NT2/D1 (cell line): Measurements from ENCODE around the gene OMP.

Source experiments
- DNase-seq: peaks from one replicate; pipeline ENCODE4 v3.0.0-alpha.2; 2011; ENCODE audit warnings: low read depth, low spot score
- H3K27me3 ChIP-seq: 2 replicates; pipeline ENCODE4 v1.6.0; 2011; ENCODE audit warnings: mild to moderate bottlenecking; ENCODE audit not compliant: insufficient read length, insufficient read depth
- H3K36me3 ChIP-seq: 2 replicates; pipeline ENCODE4 v1.6.1; 2011; ENCODE audit warnings: mild to moderate bottlenecking, low read length, mixed read lengths; ENCODE audit not compliant: insufficient read depth, insufficient read length
- H3K4me1 ChIP-seq: 2 replicates; pipeline ENCODE4 v1.5.1; 2011; ENCODE audit not compliant: insufficient read depth, insufficient read length
- H3K4me3 ChIP-seq: 2 replicates; pipeline ENCODE4 v1.5.1; 2011; ENCODE audit warnings: low read depth; ENCODE audit not compliant: insufficient read length
- H3K9ac ChIP-seq: 2 replicates; pipeline ENCODE4 v1.6.0; 2011; ENCODE audit warnings: low read depth; ENCODE audit not compliant: insufficient read length
- H3K9me3 ChIP-seq: 2 replicates; pipeline ENCODE4 v1.5.1; 2011; ENCODE audit warnings: mild to moderate bottlenecking, low read length; ENCODE audit not compliant: insufficient read depth
- SUZ12 ChIP-seq: IDR thresholded peaks from 2 replicates; pipeline ENCODE4 v1.6.1; 2011; ENCODE audit not compliant: insufficient read length, insufficient read depth; ENCODE audit errors: extremely low read depth
- YY1 ChIP-seq: IDR thresholded peaks from 2 replicates; pipeline ENCODE4 v1.6.1; 2011; ENCODE audit not compliant: insufficient read length, insufficient read depth
- ZNF274 ChIP-seq: IDR thresholded peaks from 2 replicates; pipeline ENCODE4 v1.6.1; 2011; ENCODE audit warnings: mild to moderate bottlenecking, low read depth, low read length

The OMP gene, protein sequence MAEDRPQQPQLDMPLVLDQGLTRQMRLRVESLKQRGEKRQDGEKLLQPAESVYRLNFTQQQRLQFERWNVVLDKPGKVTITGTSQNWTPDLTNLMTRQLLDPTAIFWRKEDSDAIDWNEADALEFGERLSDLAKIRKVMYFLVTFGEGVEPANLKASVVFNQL

DNA sequence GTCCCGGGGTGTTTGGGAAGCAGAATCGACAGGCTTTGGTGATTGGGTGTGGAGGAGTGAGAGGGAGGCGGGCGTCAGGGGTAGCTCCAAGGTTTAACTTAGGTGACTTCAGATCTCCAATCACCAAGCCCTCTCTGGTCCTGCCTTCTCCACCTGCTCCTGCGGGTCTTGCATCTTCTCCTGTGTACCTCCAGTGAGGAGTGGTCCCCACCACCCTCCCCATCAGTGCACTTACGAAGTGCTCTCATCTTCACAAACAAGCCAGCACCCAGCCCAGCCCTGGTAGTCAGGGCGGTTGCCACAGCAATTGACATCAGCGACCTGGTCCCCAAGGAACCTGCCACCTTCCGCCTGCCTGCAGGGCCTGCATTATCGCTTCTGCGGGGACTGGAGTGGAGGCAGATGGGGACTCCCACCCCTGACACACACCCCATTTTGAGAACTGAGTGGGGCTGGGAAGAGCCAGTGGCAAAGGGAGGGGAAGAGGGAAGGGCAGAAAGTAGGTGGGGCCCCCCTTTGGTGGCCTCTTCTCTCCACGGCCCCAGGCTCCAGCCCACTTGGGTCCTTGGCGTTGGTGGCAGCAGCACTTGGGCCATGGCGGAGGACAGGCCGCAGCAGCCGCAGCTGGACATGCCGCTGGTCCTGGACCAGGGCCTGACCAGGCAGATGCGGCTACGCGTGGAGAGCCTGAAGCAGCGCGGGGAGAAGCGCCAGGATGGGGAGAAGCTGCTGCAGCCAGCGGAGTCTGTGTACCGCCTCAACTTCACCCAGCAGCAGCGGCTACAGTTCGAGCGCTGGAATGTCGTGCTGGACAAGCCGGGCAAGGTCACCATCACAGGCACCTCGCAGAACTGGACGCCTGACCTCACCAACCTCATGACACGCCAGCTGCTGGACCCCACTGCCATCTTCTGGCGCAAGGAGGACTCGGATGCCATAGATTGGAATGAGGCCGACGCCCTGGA is at the start of gene OMP:
OMP (plus strand) TSS at position 595 of the 965 bp plus-strand sequence; CDS start at position 595, 0 bp downstream.
- H3K9ac ChIP-seq = no peak within 1 kb of the TSS
- H3K27me3 ChIP-seq = no peaks in the 10 kb centered on the region
- no peak for TF ChIP-seq ZNF274
- TF ChIP-seq YY1 = no peak
- no peak for TF ChIP-seq SUZ12
- H3K36me3 ChIP-seq = no peaks in the 10 kb centered on the region
- no peak for DNase-seq
- no peak within 1 kb of the TSS for H3K4me3 ChIP-seq
- H3K9me3 ChIP-seq = no peaks in the 10 kb centered on the region; the same call in 1 of the 2 replicates
- no peaks in the 10 kb centered on the region for H3K4me1 ChIP-seq

DNA sequence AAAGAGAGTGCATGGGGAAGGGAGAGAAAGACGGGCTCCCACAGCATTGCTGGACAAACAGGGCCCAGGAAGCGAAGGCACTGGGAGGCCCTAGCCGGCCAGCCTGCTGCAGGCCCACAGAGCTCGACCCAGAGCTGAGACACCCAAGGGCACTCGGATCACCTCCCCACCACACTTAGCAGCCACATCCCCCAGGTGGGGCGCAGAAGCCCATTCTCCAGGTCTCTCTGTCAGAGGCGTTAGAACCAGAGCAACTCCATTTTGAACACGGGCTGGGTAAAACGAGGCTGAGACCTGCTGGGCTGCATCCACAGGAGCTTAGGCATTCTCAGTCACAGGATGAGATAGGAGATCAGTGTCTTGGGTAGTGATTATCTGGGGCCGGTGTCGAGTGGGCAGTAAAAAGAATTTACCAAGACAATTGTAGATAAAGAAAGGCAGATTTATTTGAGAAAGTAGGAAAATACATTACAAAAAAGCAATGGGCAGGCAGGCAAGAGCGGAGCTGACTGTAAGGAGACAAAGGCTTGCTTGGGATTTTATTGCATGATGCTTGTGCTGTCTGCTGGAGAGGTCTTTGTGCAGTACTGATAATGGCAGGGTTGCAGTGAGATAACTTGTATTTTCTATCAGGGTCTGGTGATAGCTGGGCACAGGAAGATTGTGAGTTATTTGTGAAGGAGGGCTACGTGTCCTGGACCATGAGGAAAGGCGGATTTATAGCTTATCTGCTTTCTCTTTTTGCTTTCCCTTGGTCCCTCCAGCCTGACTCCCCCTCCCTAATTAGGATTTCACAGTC is 49.2 kb upstream of the OMP start:
- Histone ChIP-seq H3K9ac (no peak overlapping the region), H3K27me3 (no peaks in the 10 kb centered on the region), H3K4me3 (no peak overlapping the region), H3K9me3 (peaks cover 10% of the 10 kb centered on the region; the same call in 1 of the 2 replicates), H3K4me1 (no peaks in the 10 kb centered on the region), H3K36me3 (no peaks in the 10 kb centered on the region)
- TF ChIP-seq YY1 (no peak), ZNF274 (no peak), SUZ12 (no peak)
- DNase-seq = no peak

DNA sequence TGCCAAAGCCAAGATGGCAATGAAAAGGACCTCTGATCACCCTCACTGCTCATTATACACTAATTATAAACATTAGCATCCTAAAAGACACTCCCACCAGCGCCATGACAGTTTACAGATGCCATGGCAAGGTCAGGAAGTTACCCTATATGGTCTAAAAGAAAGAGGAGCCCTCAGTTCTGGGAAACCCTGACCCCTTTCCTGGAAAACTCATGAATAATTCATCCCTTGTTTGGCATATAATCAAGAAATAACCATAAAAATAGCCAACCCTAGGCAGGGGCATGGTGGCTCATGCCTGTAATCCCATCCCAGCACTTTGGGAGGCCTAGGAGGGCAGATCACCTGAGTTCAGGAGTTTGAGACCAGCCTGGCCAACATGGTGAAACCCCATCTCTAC is 48.6 kb upstream of the OMP start:
- TF ChIP-seq ZNF274 = no peak
- TF ChIP-seq SUZ12 = no peak
- TF ChIP-seq YY1 = no peak
- Histone ChIP-seq H3K36me3 (no peaks in the 10 kb centered on the region), H3K9ac (no peak overlapping the region)

DNA sequence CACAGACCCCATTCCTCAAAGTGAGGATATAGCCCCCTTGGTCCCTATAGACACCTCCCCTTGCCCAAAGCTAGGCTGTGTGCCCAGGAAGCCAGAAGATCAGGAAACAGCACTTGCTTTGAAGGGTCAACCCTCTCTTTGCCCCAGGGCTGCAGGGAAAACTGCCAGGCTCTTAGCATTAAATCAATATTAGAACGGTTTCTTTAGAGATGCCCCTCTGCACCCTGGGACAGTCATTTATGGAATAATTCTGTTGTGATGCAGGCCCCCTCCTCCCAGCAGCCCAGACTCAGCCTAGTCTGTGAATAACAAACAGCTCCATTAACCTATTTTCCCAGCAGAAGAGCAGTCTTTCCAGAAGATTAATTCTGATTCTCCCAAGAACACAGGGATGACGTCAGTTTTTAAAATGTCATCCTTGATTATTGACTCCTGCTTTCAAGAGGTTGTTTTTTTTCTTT is 47.5 kb upstream of the OMP start:
- no peak overlapping the region for H3K4me3 ChIP-seq
- no peaks in the 10 kb centered on the region for H3K27me3 ChIP-seq
- H3K36me3 ChIP-seq = no peaks in the 10 kb centered on the region
- peaks cover 10% of the 10 kb centered on the region; the same call in 1 of the 2 replicates for H3K9me3 ChIP-seq
- no peak for DNase-seq
- TF ChIP-seq YY1 (no peak), ZNF274 (no peak), SUZ12 (no peak)
- no peak overlapping the region for H3K9ac ChIP-seq
- H3K4me1 ChIP-seq = no peaks in the 10 kb centered on the region

More for the DNA sequence above, 48.6 kb upstream of the OMP start:
- Histone ChIP-seq H3K4me1 (no peaks in the 10 kb centered on the region), H3K9me3 (peaks cover 10% of the 10 kb centered on the region; the same call in 1 of the 2 replicates), H3K27me3 (no peaks in the 10 kb centered on the region), H3K4me3 (no peak overlapping the region)
- no peak for DNase-seq

DNA sequence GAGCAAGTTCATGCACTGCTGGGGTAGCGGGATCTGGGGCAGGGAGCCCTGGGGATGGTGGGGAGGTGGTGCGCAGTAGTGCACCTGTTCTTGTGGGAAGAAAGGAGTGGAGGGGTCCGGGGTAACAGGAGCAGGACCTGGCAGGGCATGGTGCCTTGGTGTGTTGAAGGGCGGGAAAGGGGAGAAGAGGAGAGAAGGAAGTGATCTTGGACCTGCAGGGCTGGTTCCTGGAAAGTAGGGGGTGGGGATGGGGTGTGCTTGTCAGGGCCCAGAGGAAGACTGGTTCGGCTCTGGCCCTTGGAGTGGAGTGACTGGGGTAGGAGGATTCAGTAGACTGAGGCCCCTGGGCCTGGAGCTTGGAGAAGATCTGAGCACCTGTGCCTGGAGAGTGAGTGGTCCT is 46.7 kb upstream of the OMP start:
- no peaks in the 10 kb centered on the region for H3K36me3 ChIP-seq
- H3K9me3 ChIP-seq = peaks cover 10% of the 10 kb centered on the region; the same call in 1 of the 2 replicates
- H3K27me3 ChIP-seq = no peaks in the 10 kb centered on the region
- no peaks in the 10 kb centered on the region for H3K4me1 ChIP-seq
- TF ChIP-seq SUZ12 (no peak), YY1 (no peak), ZNF274 (no peak)
- DNase-seq = no peak
- no peak overlapping the region for H3K9ac ChIP-seq
- H3K4me3 ChIP-seq = no peak overlapping the region

DNA sequence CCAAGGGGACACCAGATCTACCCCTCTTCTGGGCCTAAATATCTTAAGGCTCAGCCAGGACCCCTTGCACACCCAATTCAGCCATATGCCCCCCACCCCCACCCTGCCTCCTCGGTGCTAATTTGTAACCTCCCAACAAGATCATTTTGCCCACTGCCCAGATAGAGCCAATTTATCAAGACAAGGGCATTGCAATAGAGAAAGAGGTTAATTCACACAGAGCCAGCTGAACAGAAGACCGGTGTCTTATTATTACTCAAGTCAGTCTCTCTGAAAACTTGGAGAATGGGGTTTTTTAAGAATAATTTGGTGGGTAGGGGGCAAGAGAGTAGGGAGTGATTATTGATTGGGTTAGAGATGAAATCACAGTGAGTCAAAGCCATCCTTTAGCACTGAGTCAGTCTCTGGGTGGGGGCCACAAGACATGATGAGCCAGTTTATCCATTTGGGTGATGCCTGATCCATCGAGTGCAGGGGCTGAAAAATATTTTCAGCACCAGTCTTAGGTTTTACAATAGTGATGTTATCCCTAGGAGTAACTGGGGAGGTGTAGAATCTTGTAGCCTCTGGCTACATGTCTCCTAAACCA is 45.7 kb upstream of the OMP start:
- no peaks in the 10 kb centered on the region for H3K36me3 ChIP-seq
- H3K4me3 ChIP-seq = no peak overlapping the region
- no peak overlapping the region for H3K9ac ChIP-seq
- TF ChIP-seq YY1 (no peak), SUZ12 (no peak), ZNF274 (no peak)
- H3K27me3 ChIP-seq = no peaks in the 10 kb centered on the region
- no peak for DNase-seq
- H3K4me1 ChIP-seq = no peaks in the 10 kb centered on the region
- peaks cover 10% of the 10 kb centered on the region; the same call in 1 of the 2 replicates for H3K9me3 ChIP-seq
